Globus pallidus (tissue), 1 donor: ENCODE measurements around the gene AQP1.

Source experiments
- DNase-seq: peaks from one replicate; pipeline ENCODE4 v3.0.0-alpha.2; 2015; ENCODE audit warnings: low spot score

Gene AQP1

GRCh38 chr7:30906515-30907240, 5.0 kb upstream of the AQP1 start:
- no peak for DNase-seq

- no peak for DNase-seq
Observed at GRCh38 chr7:30907527-30908267, 4.0 kb upstream of the AQP1 start.

- no peak for DNase-seq
Observed at GRCh38 chr7:30908681-30909080, 3.0 kb upstream of the AQP1 start.

- DNase-seq, result no peak
Observed at GRCh38 chr7:30909431-30909830, 2.2 kb upstream of the AQP1 start.

- no peak for DNase-seq
Observed at GRCh38 chr7:30910411-30911073, 1.1 kb upstream of the AQP1 start.

DNA sequence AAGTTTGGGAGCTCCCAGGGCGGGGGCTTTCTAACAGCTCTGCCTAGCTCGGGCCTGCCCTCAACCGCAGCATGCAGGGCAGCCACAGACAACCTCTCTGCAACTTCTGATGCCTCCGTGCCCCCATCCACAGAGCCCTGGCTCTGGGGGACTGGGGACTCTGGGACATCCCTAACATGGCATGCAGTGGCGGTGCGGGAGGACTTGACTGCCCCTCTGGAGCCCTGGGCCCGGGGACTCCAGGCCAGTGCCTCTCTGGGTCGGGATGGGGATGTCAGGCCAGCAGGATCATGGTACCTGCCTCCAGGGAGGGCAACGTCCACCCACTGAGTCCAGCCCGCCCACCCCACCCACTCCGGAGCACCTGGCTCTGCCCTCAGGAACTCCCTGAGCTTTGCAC, 520 bp upstream of the AQP1 start:
- no peak for DNase-seq

DNA sequence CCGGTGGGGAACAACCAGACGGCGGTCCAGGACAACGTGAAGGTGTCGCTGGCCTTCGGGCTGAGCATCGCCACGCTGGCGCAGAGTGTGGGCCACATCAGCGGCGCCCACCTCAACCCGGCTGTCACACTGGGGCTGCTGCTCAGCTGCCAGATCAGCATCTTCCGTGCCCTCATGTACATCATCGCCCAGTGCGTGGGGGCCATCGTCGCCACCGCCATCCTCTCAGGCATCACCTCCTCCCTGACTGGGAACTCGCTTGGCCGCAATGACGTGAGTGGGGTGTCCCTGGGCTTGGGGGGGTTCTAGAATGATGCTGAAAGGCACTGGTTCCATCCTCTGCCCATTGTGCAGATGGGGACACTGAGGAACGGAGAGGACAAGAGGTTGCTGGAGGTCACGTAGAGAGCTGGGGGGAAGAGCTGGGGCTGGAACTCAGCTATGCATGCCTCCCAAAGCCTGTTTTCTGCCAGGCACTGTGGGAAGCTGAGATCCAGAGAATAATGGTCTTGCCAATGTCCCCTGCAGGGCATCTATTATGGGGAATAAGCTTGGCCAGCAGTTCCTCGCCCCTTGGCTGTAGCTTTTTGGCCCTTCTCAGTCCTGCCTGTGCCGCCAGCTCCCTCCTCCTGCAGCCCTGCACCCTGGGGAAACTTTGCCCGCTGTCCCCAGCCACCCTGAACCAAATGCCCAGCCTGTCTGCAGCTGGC, 523 bp downstream of the AQP1 start:
- DNase-seq, result peak; percentile 20

DNA sequence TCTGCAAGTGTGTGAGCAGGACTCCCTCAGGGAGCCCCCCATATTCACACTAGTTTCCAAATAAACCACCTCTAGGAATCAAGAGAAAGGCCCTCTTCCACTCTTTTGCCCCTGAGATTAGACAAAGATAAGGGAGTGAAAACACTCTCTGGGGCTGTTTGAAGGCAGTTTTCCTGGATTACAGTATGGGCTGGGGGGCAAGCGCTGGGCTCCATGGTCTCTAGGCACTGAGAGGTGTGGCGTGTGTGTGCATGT, 1.0 kb downstream of the AQP1 start:
- DNase-seq, result no peak

- DNase-seq, result no peak
Observed at GRCh38 chr7:30912986-30913811, 1.5 kb downstream of the AQP1 start.

- DNase-seq, result no peak
Observed at GRCh38 chr7:30913821-30914515, 2.3 kb downstream of the AQP1 start.

DNA sequence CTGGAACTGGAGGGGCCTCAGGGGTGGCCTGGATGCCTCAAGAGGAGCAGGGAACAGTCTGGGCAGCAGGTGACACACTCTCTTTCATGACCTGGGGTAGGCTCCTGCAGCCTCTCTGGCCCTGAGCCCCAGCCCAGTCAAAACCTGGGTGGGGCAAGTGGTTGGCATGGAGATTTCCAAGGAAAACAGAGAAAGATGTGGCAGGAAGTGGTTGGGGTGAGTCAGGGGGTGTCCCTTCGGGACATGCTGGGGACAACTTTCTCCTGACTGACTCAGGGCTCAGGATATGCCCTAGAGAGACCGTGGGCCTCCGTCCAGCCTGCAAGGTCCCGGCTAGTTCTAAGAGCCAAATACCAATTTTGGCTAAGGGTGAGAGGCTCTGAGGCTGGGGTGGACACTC, 2.9 kb downstream of the AQP1 start:
- no peak for DNase-seq

GRCh38 chr7:30915005-30915601, 3.5 kb downstream of the AQP1 start:
- DNase-seq, result no peak

- no peak for DNase-seq
Observed at GRCh38 chr7:30915751-30916150, 4.1 kb downstream of the AQP1 start.

GRCh38 chr7:30916255-30916654, 4.6 kb downstream of the AQP1 start:
- no peak for DNase-seq

GRCh38 chr7:30916767-30917166, 5.1 kb downstream of the AQP1 start:
- DNase-seq, result no peak

- no peak for DNase-seq
Observed at GRCh38 chr7:30917216-30917893, 5.7 kb downstream of the AQP1 start.

DNA sequence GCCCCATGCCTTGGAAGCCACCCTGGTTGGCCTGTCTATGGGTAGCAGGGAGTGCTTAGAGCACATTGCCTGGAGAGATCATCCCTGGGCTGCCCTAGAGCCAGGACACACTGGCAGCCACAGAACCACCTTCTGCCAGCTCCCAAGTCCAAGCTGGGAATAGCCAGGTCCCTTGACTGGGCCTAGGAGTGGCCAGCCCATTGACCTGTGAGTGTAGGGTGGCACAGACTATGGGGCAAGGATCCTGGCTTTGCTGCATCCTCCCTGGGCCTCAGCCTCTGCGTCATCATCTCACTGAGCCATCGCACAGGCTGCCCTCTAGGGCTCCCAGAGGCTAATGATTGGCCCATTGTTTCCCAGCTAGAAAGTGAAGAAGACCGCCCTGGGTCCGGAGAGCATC, 7.0 kb downstream of the AQP1 start:
- peak; percentile 17 for DNase-seq

GRCh38 chr7:30920021-30920583, 8.4 kb downstream of the AQP1 start:
- no peak for DNase-seq

DNA sequence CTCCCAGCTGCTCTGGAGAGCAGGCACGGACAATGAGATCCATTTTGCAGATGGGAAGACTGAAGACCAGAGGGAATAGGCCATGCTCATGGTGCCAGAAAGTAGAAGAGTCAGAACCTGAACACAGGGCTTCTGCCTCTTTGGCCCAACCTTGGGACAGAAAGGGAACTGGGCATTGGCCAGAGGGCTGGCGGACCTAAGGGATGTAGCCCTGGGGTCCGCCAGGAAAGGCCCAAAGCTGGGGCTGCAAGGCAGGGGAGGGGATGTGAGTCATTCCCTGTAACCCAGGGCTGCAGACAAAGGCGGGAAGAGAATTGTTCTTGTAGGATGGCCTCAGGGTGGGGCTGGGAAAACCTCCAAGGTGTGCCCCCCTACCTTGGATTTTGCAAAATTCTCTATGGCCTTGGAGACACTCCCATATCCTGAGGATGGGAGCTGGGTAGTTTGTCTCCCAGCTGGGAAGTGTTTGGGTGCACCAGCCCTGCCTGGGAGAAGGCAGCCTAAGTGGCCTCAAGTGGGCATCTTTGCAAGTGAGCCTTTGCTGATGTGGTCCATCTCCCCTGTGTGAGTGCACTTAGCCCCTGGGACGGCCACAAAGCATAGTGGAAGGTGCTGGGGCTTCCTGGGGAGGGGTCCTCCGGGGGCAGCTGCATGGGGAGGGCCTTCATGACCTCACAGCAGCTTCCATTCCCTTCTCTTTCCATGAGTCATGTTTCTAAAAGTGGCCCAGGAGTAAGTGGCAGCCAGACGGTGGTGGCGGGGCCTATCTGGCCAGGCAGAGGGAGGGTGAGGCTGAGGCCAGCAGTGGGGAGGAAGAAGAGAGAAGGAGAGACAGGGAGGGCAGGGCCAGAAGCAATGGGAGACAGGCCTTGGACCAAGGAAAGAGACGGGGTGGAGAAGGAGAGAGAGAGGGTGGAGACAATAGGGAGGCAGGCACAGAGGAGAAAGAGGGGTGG, 9.2 kb downstream of the AQP1 start:
- DNase-seq, result no peak
